GM21367 (cell line): ENCODE results near the gene GOLGA6L25.
"Not testable (repeated sequence)": the region's sequence is repeated elsewhere in the genome, so short reads cannot be mapped to it uniquely, and the experiment has no call there.

Source experiments
- ATAC-seq: cut with Tn5 transposase; IDR thresholded peaks from one replicate; pipeline ENCODE4 v1.9.1; 2021; ENCODE audit not compliant: unreplicated experiment

GOLGA6L25 gene, protein sequence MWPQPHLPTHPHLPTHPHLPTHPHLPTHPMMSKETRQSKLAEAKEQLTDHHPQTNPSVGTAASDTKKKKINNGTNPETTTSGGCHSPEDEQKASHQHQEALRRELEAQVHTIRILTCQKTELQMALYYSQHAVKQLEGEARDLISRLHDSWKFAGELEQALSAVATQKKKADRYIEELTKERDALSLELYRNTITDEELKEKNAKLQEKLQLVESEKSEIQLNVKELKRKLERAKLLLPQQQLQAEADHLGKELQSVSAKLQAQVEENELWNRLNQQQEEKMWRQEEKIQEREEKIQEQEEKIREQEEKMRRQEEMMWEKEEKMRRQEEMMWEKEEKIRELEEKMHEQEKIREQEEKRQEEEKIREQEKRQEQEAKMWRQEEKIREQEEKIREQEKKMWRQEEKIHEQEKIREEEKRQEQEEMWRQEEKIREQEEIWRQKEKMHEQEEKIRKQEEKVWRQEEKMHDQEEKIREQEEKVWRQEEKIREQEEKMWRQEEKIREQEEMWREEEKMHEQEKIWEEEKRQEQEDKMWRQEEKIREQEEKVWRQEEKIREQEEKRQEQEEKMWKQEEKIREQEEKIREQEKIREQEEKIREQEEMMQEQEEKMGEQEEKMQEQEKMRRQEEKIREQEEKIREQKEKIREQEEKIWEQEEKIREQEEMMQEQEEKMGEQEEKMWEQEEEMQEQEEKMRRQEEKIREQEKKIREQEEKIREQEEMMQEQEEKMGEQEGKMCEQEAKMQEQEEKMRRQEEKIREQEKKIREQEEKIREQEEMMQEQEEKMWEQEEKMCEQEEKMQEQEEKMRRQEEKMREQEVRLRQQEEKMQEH

GRCh38 chr15:28553268-28553667 lies at the start of gene GOLGA6L25:
Gene GOLGA6L25 (plus strand): TSS chr15:28553568. CDS start chr15:28553629, 61 bp downstream.
- ATAC-seq: not testable (repeated sequence)

DNA sequence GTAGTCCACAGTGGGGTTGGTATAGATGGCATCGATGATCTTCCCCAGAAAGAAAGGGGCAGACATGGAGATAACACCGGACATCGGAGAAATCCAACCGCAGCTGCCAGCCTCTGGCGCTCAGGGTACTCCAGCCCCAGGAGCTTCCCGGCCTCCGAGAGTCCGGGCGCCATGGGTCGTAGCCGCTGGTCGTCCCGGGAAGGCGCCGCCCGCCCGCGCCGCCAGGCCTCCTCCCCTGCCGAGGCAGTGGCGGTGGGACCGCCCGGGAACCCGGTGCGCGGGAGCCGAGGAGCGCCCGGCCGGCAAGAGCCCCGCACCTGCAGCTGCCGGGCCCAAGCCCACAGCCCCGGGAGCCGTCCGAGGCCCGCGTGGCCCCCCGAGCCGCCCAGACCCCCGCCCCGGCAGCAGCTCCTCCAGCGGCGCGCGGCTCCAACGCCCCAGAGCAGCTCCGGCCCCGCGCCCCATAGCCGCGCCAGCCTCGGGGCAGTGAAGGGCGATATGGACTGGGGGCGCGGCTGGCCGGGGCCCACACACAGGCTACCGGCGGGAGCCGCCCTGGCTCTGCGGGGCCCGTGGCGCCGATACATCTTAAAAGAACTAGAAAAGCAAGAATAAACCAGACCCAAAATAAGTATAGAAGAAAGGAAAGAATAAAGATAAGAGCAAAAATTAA lies 45.0 kb upstream of the GOLGA6L25 start:
- not testable (repeated sequence) for ATAC-seq

GRCh38 chr15:28514128-28514527 lies 39.2 kb upstream of the GOLGA6L25 start:
- ATAC-seq: not testable (repeated sequence)

DNA sequence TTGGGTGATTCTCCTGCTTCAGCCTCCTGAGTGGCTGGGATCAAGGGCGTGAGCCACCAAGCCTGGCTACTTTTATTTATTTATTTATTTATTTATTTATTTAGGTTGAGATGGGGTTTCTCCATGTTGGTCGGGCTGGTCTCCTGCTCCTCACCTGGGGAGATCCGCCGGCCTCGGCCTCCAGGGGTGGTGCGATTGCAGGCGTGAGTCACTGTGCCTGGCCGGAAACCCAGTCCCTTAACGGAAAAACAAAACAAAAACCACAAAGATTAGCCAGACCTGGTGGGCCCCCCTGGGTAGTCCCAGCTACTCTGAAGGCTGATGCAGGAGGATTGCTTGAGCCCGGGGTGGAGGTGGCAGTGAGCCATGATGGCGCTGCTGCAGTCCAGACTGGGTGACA lies 38.2 kb upstream of the GOLGA6L25 start:
- not testable (repeated sequence) for ATAC-seq

DNA sequence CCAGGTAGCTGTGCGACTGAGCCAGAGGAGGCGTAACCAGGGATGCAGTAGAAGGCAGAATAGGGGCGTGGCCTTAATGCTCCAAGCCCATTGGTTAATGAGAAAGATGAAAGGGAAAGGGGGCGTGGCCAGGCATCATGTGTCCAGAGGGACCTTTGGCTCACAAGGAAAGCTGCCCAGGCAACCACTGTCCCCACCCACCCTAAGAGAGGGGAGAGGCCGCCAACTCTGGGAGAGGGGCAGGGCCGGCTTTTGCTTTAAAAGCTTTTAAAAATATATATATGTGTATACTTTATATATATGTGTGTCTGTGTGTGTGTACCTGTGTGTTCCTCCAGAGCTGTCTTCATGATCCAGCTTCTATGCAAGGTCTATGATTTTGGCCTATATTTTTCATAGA lies 20.4 kb upstream of the GOLGA6L25 start, which contains the start of gene GOLGA8G:
GOLGA8G (minus strand) TSS at position 18 of the 400 bp plus-strand sequence. CDS start 62 bp downstream, outside the sequence.
- ATAC-seq: not testable (repeated sequence)

DNA sequence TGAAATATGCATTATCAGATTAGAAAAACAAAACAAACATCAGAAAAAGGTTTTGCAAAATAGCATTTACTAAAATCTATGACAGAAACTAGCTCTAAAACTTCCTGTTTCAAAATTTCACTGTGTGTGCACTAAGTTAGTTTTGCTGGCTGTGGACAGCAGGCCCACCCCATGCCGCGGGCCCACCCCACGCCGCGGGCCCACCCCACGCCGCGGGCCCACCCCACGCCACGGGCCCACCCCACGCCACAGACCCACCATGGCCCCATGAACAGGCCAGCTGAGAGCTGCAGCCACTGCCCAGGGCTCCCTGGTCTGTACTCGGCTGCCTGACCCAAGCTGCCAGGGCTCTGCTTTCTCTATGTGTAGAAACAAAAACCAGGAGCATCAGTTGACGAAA lies 20.0 kb downstream of the GOLGA6L25 start:
- ATAC-seq: not testable (repeated sequence)

GRCh38 chr15:28588977-28589606 lies 35.7 kb downstream of the GOLGA6L25 start:
- not testable (repeated sequence) for ATAC-seq

DNA sequence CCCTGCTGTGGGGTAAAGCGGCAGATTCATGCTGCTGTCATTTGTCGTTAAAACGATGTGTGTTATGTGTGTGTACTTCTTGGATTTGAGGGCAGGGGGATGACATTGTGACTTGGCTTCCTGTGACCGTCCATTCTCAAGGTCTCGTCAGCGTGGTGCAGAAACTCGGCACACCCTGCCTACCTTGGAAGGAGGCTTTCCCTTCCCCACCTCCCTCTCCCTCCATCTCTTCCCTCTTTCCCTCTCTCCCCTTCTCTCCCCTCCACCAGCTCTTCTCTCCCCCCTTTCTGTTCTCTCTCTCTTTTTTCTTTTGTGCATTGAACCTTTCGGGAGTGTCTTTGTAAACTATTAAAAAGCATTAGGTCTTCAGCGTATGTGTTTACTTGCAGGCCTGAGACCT lies 36.4 kb downstream of the GOLGA6L25 start:
- not testable (repeated sequence) for ATAC-seq

DNA sequence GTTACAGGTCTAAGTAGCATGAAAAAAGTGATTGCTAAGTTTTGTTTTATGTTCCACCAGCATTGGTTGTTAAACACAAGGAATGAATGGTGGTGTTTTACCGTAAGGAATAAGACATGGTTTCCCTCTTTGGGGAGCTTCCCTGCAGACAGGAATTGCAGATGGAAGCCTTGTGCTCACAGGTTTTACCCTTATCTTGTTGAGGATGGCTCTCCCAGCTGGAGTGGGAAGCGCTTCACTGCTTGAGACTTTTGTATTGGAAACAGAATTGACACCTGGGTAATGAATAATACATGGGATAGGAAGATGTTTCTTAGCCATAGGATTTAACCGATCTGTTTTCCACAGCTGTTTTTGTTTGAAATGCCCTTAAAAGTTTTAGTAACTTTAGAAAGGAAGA lies 39.0 kb downstream of the GOLGA6L25 start:
- ATAC-seq: not testable (repeated sequence)

GRCh38 chr15:28593424-28594129 lies 40.2 kb downstream of the GOLGA6L25 start:
- not testable (repeated sequence) for ATAC-seq

DNA sequence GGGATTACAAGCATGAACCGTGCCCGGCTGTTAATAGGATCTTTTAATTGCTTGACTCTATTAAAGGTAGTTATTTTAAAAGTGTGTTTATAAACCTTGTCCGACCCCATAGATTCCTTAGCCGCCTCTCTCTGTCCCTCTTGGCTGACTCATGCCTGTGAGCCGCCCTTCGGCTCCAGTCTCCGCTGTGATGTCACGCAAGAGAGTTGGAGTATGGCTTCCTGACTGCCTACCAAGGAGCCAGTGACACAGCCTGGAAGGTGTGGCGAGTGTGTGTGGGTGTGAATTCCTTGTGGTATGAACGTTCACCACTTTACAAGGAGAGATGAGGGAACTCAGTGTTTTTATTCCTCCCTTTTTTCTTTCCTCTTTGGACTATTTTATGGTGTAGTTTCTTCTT lies 44.1 kb downstream of the GOLGA6L25 start:
- ATAC-seq: not testable (repeated sequence)

- ATAC-seq: not testable (repeated sequence)
Measured at GRCh38 chr15:28598209-28598608, 44.8 kb downstream of the GOLGA6L25 start.

- not testable (repeated sequence) for ATAC-seq
Measured at GRCh38 chr15:28602152-28602551, 48.8 kb downstream of the GOLGA6L25 start.
